Parathyroid adenoma (tissue), 2 donors: ENCODE results near the gene CAMSAP1.
"Not testable (repeated sequence)": the region's sequence is repeated elsewhere in the genome, so short reads cannot be mapped to it uniquely, and the experiment has no call there.

ENCODE experiments used
- H2AFZ ChIP-seq: fragments of 300-600 bp; sonication (generic); one replicate; pipeline ENCODE4 v1.7.0; 2017; ENCODE audit warnings: antibody characterized with exemption, mild to moderate bottlenecking
- H3K27ac ChIP-seq: fragments of 300-600 bp; sonication (generic); one replicate; pipeline ENCODE4 v1.7.0; 2017
- H3K27me3 ChIP-seq: fragments of 300-600 bp; sonication (generic); one replicate; pipeline ENCODE4 v1.7.0; 2017; ENCODE audit warnings: low read length; ENCODE audit not compliant: control insufficient read depth, insufficient read depth
- H3K36me3 ChIP-seq: fragments of 300-600 bp; sonication (generic); one replicate; pipeline ENCODE4 v1.7.0; 2017; ENCODE audit warnings: low read length; ENCODE audit not compliant: control insufficient read depth, insufficient read depth
- H3K4me1 ChIP-seq: fragments of 300-600 bp; sonication (generic); one replicate; pipeline ENCODE4 v1.7.0; 2017; ENCODE audit warnings: control low read depth
- H3K4me2 ChIP-seq: fragments of 300-600 bp; sonication (generic); one replicate; pipeline ENCODE4 v1.7.0; 2017; ENCODE audit warnings: low read length
- H3K4me3 ChIP-seq: fragments of 300-600 bp; sonication (generic); one replicate; pipeline ENCODE4 v1.7.0; 2017; ENCODE audit warnings: low read depth, low read length
- H3K79me2 ChIP-seq: fragments of 300-600 bp; sonication (generic); one replicate; pipeline ENCODE4 v1.7.0; 2017; ENCODE audit warnings: control low read depth
- H3K9ac ChIP-seq: fragments of 300-600 bp; sonication (generic); one replicate; pipeline ENCODE4 v1.7.0; 2017; ENCODE audit warnings: mild to moderate bottlenecking
- H3K9me3 ChIP-seq: fragments of 300-600 bp; sonication (generic); one replicate; pipeline ENCODE4 v1.7.0; 2017; ENCODE audit warnings: low read length; ENCODE audit not compliant: control insufficient read depth
- TF ChIP-seq, protein P1 (sequence below): fragments of 300-600 bp; sonication (generic); IDR thresholded peaks from one replicate; pipeline ENCODE4 v1.7.0; 2017; ENCODE audit warnings: antibody characterized with exemption, mild to moderate bottlenecking
- donor health status: primary hyperparathyroidism.

The CAMSAP1 gene

DNA sequence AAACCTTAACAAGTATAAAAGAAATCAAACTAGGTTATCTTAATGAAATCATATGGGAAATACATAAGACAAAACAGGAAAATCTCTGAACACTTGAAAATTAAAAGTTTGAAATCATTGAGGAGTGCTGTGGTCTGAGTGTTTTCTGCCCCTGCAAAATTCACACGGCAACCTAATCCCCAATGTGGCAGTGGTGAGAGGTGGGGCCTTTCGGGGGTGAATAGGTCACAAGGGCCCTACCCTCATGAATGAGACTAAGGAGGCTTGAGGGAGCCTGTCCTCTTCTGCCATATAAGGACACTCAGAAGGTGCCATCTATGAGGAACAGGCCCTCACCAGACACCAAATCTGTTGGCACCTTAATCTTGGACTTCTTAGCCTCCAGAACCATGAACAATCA is 10.7 kb downstream of the CAMSAP1 start:
- no peak overlapping the region for H3K4me3 ChIP-seq
- peaks cover 36% of the 10 kb centered on the region for H3K79me2 ChIP-seq
- TF ChIP-seq, protein P1, sequence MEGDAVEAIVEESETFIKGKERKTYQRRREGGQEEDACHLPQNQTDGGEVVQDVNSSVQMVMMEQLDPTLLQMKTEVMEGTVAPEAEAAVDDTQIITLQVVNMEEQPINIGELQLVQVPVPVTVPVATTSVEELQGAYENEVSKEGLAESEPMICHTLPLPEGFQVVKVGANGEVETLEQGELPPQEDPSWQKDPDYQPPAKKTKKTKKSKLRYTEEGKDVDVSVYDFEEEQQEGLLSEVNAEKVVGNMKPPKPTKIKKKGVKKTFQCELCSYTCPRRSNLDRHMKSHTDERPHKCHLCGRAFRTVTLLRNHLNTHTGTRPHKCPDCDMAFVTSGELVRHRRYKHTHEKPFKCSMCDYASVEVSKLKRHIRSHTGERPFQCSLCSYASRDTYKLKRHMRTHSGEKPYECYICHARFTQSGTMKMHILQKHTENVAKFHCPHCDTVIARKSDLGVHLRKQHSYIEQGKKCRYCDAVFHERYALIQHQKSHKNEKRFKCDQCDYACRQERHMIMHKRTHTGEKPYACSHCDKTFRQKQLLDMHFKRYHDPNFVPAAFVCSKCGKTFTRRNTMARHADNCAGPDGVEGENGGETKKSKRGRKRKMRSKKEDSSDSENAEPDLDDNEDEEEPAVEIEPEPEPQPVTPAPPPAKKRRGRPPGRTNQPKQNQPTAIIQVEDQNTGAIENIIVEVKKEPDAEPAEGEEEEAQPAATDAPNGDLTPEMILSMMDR: no peak
- no peaks in the 10 kb centered on the region for H3K36me3 ChIP-seq
- H3K9me3 ChIP-seq: no peaks in the 10 kb centered on the region
- no peak overlapping the region for H3K4me2 ChIP-seq
- H3K27ac ChIP-seq: no peak overlapping the region
- no peaks in the 10 kb centered on the region for H3K27me3 ChIP-seq
- no peak overlapping the region for H3K9ac ChIP-seq
- H3K4me1 ChIP-seq: no peaks in the 10 kb centered on the region
- H2AFZ ChIP-seq: no peak overlapping the region

DNA sequence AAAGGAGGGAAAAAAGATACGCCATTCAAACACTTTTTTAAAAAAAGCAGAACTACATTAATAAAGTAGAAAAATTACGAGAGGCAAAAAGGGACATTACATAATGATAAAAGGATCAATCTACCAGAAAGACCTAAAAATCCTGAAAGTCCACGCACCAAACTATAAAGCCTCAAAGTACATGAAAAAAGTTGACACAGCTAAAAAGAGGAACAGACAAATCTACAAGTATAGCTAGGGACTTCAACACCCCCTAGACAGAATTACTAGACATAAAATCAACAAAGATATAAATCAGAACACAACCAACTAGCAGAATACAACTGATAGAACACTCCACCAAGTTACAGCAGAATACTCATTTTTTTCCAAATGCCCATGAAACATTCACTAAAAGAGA is 11.1 kb downstream of the CAMSAP1 start:
- Histone ChIP-seq H3K9me3 (no peaks in the 10 kb centered on the region), H3K36me3 (no peaks in the 10 kb centered on the region), H3K4me3 (no peak overlapping the region), H2AFZ (no peak overlapping the region), H3K79me2 (peaks cover 37% of the 10 kb centered on the region), H3K27me3 (no peaks in the 10 kb centered on the region), H3K27ac (no peak overlapping the region), H3K4me1 (no peaks in the 10 kb centered on the region), H3K4me2 (no peak overlapping the region), H3K9ac (no peak overlapping the region)
- TF ChIP-seq, protein P1: no peak

DNA sequence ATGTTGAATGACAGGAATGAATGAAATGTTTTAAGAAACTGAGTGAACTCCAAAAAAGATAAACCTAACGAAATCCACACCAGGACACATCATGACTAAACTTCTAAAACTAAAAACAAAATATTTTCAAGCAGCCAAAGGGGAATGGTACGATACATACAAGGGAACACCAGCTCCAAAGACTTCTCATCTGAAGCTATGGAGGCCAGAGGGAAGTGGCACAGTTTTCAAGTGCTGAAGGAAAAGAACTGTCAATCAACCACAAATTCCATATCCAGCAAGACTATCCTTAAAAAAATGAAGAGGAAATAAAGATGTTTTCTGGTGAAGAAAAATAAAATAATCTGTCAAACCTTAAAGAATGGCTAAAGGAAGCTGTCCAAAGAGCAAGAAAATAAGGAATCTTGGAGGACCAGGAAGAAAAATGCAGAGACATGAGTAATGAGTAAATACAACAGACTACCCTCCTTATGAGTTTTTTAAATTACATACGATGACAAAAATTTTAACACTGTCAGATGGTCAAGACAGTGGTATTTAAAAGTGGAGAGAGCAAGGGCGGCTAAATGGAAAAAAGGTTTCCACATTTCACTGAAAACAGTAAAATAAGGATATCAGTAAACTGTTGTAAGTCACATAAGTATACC is 12.0 kb downstream of the CAMSAP1 start:
- no peaks in the 10 kb centered on the region for H3K27me3 ChIP-seq
- H3K36me3 ChIP-seq: no peaks in the 10 kb centered on the region
- no peaks in the 10 kb centered on the region for H3K4me1 ChIP-seq
- H3K27ac ChIP-seq: no peak overlapping the region
- H2AFZ ChIP-seq: no peak overlapping the region
- TF ChIP-seq, protein P1: no peak
- no peak overlapping the region for H3K9ac ChIP-seq
- no peak overlapping the region for H3K4me2 ChIP-seq
- H3K4me3 ChIP-seq: no peak overlapping the region
- no peaks in the 10 kb centered on the region for H3K9me3 ChIP-seq
- peaks cover 35% of the 10 kb centered on the region for H3K79me2 ChIP-seq

DNA sequence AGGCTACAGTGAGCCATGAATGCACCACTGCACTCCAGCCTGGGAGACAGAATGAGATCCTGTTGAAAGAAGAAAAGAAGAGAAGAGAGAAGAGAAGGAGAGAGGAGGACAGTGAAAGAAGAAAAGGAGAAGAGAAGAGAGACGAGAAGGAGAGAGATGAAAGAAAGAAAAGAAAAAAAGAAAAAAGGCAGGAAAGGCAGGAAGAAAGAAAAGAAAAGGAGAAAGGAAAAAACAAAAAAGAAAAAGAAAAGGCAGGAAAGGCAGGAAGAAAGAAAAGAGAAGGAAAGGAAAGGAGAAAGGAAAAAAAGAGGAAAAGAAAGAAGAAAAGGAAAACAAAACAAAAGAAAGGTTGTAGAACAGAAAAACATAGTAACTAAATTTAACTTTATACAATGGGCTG is 14.2 kb downstream of the CAMSAP1 start:
- Histone ChIP-seq H2AFZ (no peak overlapping the region), H3K27ac (no peak overlapping the region)

DNA sequence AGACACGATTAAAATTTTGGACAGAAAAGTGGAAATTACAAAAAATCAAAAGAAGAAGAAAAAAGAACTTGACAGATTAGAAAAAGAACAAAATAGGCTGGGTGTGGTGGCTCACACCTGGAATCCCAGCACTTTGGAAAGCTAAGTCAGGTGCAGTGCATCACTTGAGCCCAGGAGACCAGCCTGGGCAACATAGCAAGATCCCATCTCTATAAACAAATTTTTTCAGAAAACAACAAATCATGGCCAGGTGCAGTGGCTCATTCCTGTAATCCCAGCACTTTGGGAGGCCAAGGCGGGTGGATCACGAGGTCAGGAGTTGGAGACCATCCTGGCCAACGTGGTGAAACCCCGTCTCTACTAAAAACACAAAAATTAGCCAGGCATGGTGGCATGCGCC is 15.0 kb downstream of the CAMSAP1 start:
- H3K4me3 ChIP-seq, H3K9ac ChIP-seq, H3K27ac ChIP-seq, H3K4me2 ChIP-seq, H3K36me3 ChIP-seq, H3K4me1 ChIP-seq, H3K27me3 ChIP-seq, H2AFZ ChIP-seq, H3K9me3 ChIP-seq: not testable (repeated sequence)
- H3K79me2 ChIP-seq: peaks cover 46% of the 10 kb centered on the region

More for the DNA sequence above, 14.2 kb downstream of the CAMSAP1 start:
- Histone ChIP-seq H3K9ac (no peak overlapping the region), H3K4me3 (no peak overlapping the region), H3K4me1 (no peaks in the 10 kb centered on the region), H3K4me2 (no peak overlapping the region), H3K79me2 (peaks cover 43% of the 10 kb centered on the region), H3K36me3 (no peaks in the 10 kb centered on the region), H3K27me3 (no peaks in the 10 kb centered on the region), H3K9me3 (no peaks in the 10 kb centered on the region)
- TF ChIP-seq, protein P1: no peak
